Choroid plexus epithelial cell (primary cell): ENCODE measurements around the gene RAB4A.

Experiments used
- DNase-seq: peaks from one replicate; pipeline ENCODE4 v3.0.0-alpha.2; 2010; ENCODE audit warnings: low read depth
- H3K4me3 ChIP-seq: 2 replicates; pipeline ENCODE4 v1.5.1; 2011; ENCODE audit warnings: low read depth, mild to moderate bottlenecking, control low read depth, low read length, moderate library complexity
- TF ChIP-seq, protein P1 (sequence below): conservative IDR thresholded peaks from 2 replicates; pipeline ENCODE4 v1.5.1; 2011; ENCODE audit warnings: low read depth, mild to moderate bottlenecking, control low read depth, inconsistent platforms, low read length, moderate library complexity

RAB4A gene

DNA sequence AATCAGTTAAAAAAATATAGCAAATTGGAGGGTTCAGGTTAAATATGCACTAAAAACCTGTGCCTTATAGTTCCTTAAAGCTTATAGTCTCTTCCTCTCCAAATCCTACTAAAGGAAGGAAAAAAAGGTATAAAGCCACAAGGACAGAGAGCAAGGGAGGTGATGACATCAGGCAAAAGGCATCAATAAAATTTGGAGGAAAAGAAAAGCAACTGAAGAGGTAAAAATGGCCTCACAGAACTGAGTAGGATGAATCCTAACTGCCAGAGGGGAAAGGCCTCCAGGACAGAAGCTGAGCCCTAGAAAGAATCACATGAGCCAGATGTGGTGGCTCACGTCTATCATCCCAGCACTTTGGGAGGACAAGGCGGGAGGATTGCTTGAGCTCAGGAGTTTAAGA, 63.8 kb downstream of the RAB4A start:
- no peak for DNase-seq
- no peak overlapping the region for H3K4me3 ChIP-seq
- TF ChIP-seq, protein P1, sequence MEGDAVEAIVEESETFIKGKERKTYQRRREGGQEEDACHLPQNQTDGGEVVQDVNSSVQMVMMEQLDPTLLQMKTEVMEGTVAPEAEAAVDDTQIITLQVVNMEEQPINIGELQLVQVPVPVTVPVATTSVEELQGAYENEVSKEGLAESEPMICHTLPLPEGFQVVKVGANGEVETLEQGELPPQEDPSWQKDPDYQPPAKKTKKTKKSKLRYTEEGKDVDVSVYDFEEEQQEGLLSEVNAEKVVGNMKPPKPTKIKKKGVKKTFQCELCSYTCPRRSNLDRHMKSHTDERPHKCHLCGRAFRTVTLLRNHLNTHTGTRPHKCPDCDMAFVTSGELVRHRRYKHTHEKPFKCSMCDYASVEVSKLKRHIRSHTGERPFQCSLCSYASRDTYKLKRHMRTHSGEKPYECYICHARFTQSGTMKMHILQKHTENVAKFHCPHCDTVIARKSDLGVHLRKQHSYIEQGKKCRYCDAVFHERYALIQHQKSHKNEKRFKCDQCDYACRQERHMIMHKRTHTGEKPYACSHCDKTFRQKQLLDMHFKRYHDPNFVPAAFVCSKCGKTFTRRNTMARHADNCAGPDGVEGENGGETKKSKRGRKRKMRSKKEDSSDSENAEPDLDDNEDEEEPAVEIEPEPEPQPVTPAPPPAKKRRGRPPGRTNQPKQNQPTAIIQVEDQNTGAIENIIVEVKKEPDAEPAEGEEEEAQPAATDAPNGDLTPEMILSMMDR: no peak

- TF ChIP-seq, protein P1: no peak
These were observed 65.4 kb downstream of the RAB4A start for GRCh38 chr1:229336345-229336744.

GRCh38 chr1:229339086-229339485, 68.2 kb downstream of the RAB4A start:
- DNase-seq: no peak
- no peak overlapping the region for H3K4me3 ChIP-seq
- TF ChIP-seq, protein P1: no peak

More at GRCh38 chr1:229336345-229336744, 65.4 kb downstream of the RAB4A start:
- DNase-seq: no peak
- no peak overlapping the region for H3K4me3 ChIP-seq

- DNase-seq: no peak
- H3K4me3 ChIP-seq: no peak overlapping the region
These were observed 68.6 kb downstream of the RAB4A start for GRCh38 chr1:229339520-229339919.

DNA sequence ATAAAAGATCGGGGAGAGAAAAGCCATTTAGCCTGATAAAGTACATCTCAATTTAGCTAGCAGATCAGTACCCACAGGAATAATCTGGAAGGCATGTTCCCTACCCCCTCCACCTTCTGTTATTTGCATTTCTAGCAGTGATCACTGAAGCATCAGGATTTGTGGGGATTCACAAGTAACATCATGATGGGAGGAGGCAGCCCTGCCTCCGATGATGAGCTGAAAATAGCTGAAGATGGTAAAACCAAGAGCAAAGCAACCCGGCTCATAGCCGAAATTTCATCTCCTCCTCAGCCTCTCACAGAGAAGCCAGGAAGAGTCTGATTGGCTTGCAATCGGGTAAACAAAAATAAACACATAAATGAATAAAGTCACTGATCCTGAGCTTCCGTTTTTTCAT, 69.6 kb downstream of the RAB4A start:
- no peak overlapping the region for H3K4me3 ChIP-seq
- TF ChIP-seq, protein P1: no peak
- DNase-seq: no peak

More at GRCh38 chr1:229339520-229339919, 68.6 kb downstream of the RAB4A start:
- TF ChIP-seq, protein P1: no peak

DNA sequence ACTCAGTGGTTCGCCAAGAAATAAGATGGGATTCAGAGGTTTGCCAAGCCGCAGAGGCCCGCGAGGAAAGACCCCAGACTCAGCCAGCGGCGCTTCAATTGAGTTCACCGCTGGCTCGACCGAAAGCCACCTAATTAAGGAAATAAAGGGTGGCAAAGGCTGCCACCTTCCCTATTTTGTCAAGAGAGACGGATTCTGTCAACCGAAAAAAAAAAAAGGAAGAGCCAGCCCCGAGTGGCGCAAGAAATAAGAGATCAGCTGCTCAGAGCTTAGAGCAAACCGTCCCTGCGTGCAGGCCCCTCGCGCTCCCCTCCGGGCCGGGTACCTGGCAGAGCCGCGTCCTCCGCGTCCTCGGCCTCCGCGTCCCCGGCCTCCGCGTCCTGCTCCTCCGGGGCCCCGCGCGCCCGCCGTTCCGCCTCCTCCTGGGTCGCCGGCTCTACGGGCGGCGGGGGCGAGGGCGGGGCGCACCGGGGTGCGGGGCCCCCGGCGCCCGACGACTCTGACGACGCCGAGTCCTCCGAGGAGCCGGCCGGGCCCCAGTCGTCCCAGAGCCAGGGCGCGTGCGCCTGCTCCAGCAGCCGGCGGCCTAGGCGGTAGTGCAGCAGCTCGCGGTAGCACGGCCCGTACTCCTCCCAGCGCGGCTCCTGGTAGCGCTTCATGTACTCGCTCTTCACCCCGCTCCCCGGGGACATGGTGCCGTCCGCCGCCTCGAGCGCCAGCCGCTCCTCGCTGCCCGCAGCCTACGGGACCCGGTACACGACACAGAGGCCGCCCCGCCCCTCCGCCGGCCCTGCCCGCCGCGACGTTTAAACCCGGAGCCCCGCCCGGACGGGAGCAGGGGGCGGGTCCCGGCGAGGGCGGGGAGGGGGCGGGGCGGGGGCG, 71.1 kb downstream of the RAB4A start:
- TF ChIP-seq, protein P1: no peak

More for the DNA sequence above, 71.1 kb downstream of the RAB4A start:
- H3K4me3 ChIP-seq: peak overlapping the region; percentile 81
- peak; percentile 60 for DNase-seq
